GM23248 (cell line): ENCODE measurements around the gene WHRN. TPM values are rescaled to one million over a fixed set of nuclear protein-coding genes. Genes with fewer than 3 reads are reported as not detected.

Source experiments
- DNase-seq: peaks from one replicate; pipeline ENCODE4 v3.0.0-alpha.2; 2015
- H2AFZ ChIP-seq: fragments of 200-600 bp; sonication (generic); 2 replicates; pipeline ENCODE4 v1.6.1; 2016; ENCODE audit warnings: antibody characterized with exemption
- H3F3A ChIP-seq: fragments of 200-600 bp; sonication (generic); 2 replicates; pipeline ENCODE4 v1.6.1; 2016; ENCODE audit warnings: mild to moderate bottlenecking, antibody characterized with exemption, mixed run types; ENCODE audit not compliant: insufficient read depth
- H3K27ac ChIP-seq: fragments of 200-600 bp; sonication (generic); 2 replicates; pipeline ENCODE4 v1.5.1; 2016; ENCODE audit warnings: mild to moderate bottlenecking
- H3K27me3 ChIP-seq: fragments of 200-600 bp; sonication (generic); replicated peaks from 2 replicates; pipeline ENCODE4 v1.6.1; 2016; ENCODE audit warnings: mild to moderate bottlenecking; ENCODE audit not compliant: insufficient read depth
- H3K36me3 ChIP-seq: fragments of 200-600 bp; sonication (generic); 2 replicates; pipeline ENCODE4 v1.6.1; 2016; ENCODE audit warnings: low read depth, mild to moderate bottlenecking
- H3K4me1 ChIP-seq: fragments of 200-600 bp; sonication (generic); 2 replicates; pipeline ENCODE4 v1.6.1; 2016; ENCODE audit warnings: mild to moderate bottlenecking; ENCODE audit not compliant: insufficient read depth
- H3K4me2 ChIP-seq: fragments of 200-600 bp; sonication (generic); one replicate; pipeline ENCODE4 v1.6.1; 2016; ENCODE audit warnings: mild to moderate bottlenecking; ENCODE audit not compliant: unreplicated experiment
- H3K4me3 ChIP-seq: fragments of 200-600 bp; sonication (generic); 2 replicates; pipeline ENCODE4 v1.5.1; 2016; ENCODE audit warnings: mild to moderate bottlenecking
- H3K79me2 ChIP-seq: fragments of 200-600 bp; sonication (generic); 2 replicates; pipeline ENCODE4 v1.6.1; 2016; ENCODE audit warnings: mild to moderate bottlenecking; ENCODE audit not compliant: insufficient read depth
- H3K9ac ChIP-seq: fragments of 200-600 bp; sonication (generic); 2 replicates; pipeline ENCODE4 v1.6.1; 2016; ENCODE audit warnings: mild to moderate bottlenecking
- H3K9me2 ChIP-seq: fragments of 200-600 bp; sonication (generic); 2 replicates; pipeline ENCODE4 v1.6.1; 2016; ENCODE audit warnings: mixed run types, mild to moderate bottlenecking, moderate library complexity; ENCODE audit not compliant: insufficient read depth
- H3K9me3 ChIP-seq: fragments of 200-600 bp; sonication (generic); one replicate; pipeline ENCODE4 v1.6.1; 2017; ENCODE audit warnings: low read depth
- H4K20me1 ChIP-seq: fragments of 200-600 bp; sonication (generic); 2 replicates; pipeline ENCODE4 v1.6.0; 2016; ENCODE audit not compliant: insufficient read depth
- EZH2 ChIP-seq: fragments of 200-600 bp; sonication (generic); IDR thresholded peaks from 2 replicates; pipeline ENCODE4 v1.6.1; 2018; ENCODE audit warnings: antibody characterized with exemption, mild to moderate bottlenecking; ENCODE audit not compliant: insufficient read depth, poor library complexity, severe bottlenecking
- EZH2phosphoT487 ChIP-seq: fragments of 200-600 bp; sonication (generic); IDR thresholded peaks from 2 replicates; pipeline ENCODE4 v1.6.1; 2018; ENCODE audit warnings: antibody characterized with exemption, moderate library complexity, mild to moderate bottlenecking, low read depth; ENCODE audit not compliant: insufficient read depth
- WGBS, 2 experiments: methylation state at CpG; one replicate each; pipeline ENCODE4 v1.1.6; 2015 to 2017; ENCODE audit warnings: low lambda C conversion rate in 2 of 2, low coverage in 1 of 2; ENCODE audit errors: missing lambda C conversion rate in 2 of 2; 5-methylcytosine and 5-hydroxymethylcytosine counted together
- in situ Hi-C: fragments of 300-500 bp; cut with MboI; formaldehyde crosslinking; loops from 2 replicates; pipeline ENCODE4 v1.15.0; 2020
- polyA plus RNA-seq: library from polyadenylated mRNA; unstranded; fragments of >200 nt; fragmentation: Nextera tagmentation; extraction: Ambion mirVana; gene quantifications from 2 replicates; pipeline ENCODE4 v1.2.1, GENCODE V29; 2016
- total RNA-seq: library from RNA; depleted of rRNA; stranded (reverse); fragments of >200 nt; shearing (Covaris generic); gene quantifications from 2 replicates; pipeline ENCODE4 v1.2.3, GENCODE V29; 2014

WHRN gene
- total and polyA plus RNA-seq, 2 experiments from 2014 or later = 0.76 to 1.5 TPM

GRCh38 chr9:114484215-114484853 lies 20.9 kb downstream of the WHRN start:
- 71 to 74% methylated on average over 9 of the region's 9 CpGs for WGBS, 2 experiments
- no peak overlapping the region for H3K4me3 ChIP-seq
- no peak overlapping the region for H2AFZ ChIP-seq
- DNase-seq = no peak
- no peak overlapping the region for H3K27ac ChIP-seq
- peaks cover 7% of the 10 kb centered on the region; the same call in 1 of the 2 replicates for H3K4me1 ChIP-seq
- H3K9ac ChIP-seq = no peak overlapping the region
- TF ChIP-seq EZH2 (no peak), EZH2phosphoT487 (no peak)
- no peaks in the 10 kb centered on the region for H3F3A ChIP-seq
- no peaks in the 10 kb centered on the region for H3K36me3 ChIP-seq
- H4K20me1 ChIP-seq = no peaks in the 10 kb centered on the region
- no peak overlapping the region for H3K4me2 ChIP-seq
- no peaks in the 10 kb centered on the region for H3K79me2 ChIP-seq
- H3K9me3 ChIP-seq = no peaks in the 10 kb centered on the region
- no peaks in the 10 kb centered on the region for H3K9me2 ChIP-seq
- no peaks in the 10 kb centered on the region for H3K27me3 ChIP-seq
- in situ Hi-C loops = no loop called here

GRCh38 chr9:114483499-114483898 lies 21.8 kb downstream of the WHRN start:
- Histone ChIP-seq H3K27ac (no peak overlapping the region), H2AFZ (no peak overlapping the region), H3K27me3 (no peaks in the 10 kb centered on the region), H3K9me3 (no peaks in the 10 kb centered on the region), H3K4me3 (no peak overlapping the region), H3K4me2 (no peak overlapping the region), H3K79me2 (no peaks in the 10 kb centered on the region), H3K9me2 (no peaks in the 10 kb centered on the region), H3K9ac (no peak overlapping the region), H3K4me1 (peaks cover 7% of the 10 kb centered on the region; the same call in 1 of the 2 replicates), H4K20me1 (no peaks in the 10 kb centered on the region), H3F3A (no peaks in the 10 kb centered on the region), H3K36me3 (no peaks in the 10 kb centered on the region)
- WGBS, 2 experiments = 96 to 98% methylated on average over 3 of the region's 3 CpGs
- DNase-seq = no peak
- TF ChIP-seq EZH2phosphoT487 (no peak), EZH2 (no peak)
- in situ Hi-C loops = no loop called here

- no peak overlapping the region for H3K4me2 ChIP-seq
- no peak overlapping the region for H3K9ac ChIP-seq
- H3K79me2 ChIP-seq = no peaks in the 10 kb centered on the region
- no peaks in the 10 kb centered on the region for H4K20me1 ChIP-seq
- no peak for DNase-seq
- H3K4me3 ChIP-seq = no peak overlapping the region
- no peaks in the 10 kb centered on the region for H3K36me3 ChIP-seq
- no peak overlapping the region for H2AFZ ChIP-seq
- no peak overlapping the region for H3K27ac ChIP-seq
- H3K9me2 ChIP-seq = no peaks in the 10 kb centered on the region
- no peak for TF ChIP-seq EZH2phosphoT487
- TF ChIP-seq EZH2 = no peak
- no peaks in the 10 kb centered on the region for H3K27me3 ChIP-seq
- in situ Hi-C loops = no loop called here
- no peaks in the 10 kb centered on the region for H3F3A ChIP-seq
- H3K9me3 ChIP-seq = no peaks in the 10 kb centered on the region
- peaks cover 7% of the 10 kb centered on the region; the same call in 1 of the 2 replicates for H3K4me1 ChIP-seq
- WGBS, 2 experiments = 81 to 82% methylated on average over 10 of the region's 10 CpGs
These were observed 22.7 kb downstream of the WHRN start for GRCh38 chr9:114482593-114482992.

- Histone ChIP-seq H3K9me2 (no peaks in the 10 kb centered on the region), H3K4me1 (peaks cover 7% of the 10 kb centered on the region; the same call in 1 of the 2 replicates), H3K27me3 (no peaks in the 10 kb centered on the region), H3K4me3 (no peak overlapping the region), H3K36me3 (no peaks in the 10 kb centered on the region), H4K20me1 (no peaks in the 10 kb centered on the region), H3K27ac (no peak overlapping the region), H3K9me3 (no peaks in the 10 kb centered on the region), H2AFZ (no peak overlapping the region), H3K79me2 (no peaks in the 10 kb centered on the region), H3K4me2 (no peak overlapping the region), H3K9ac (no peak overlapping the region), H3F3A (no peaks in the 10 kb centered on the region)
- in situ Hi-C loops = no loop called here
- no peak for DNase-seq
- 77 to 83% methylated on average over 5 of the region's 5 CpGs for WGBS, 2 experiments
- no peak for TF ChIP-seq EZH2
- no peak for TF ChIP-seq EZH2phosphoT487
These were observed 23.5 kb downstream of the WHRN start for GRCh38 chr9:114481789-114482188.
